HG03064 (cell line): ENCODE data around the gene TST.

ENCODE experiments used
- ATAC-seq: cut with Tn5 transposase; IDR thresholded peaks from one replicate; pipeline ENCODE4 v1.9.1; 2021; ENCODE audit warnings: low read depth; ENCODE audit not compliant: unreplicated experiment

TST gene

GRCh38 chr22:37054056-37054395, 34.8 kb upstream of the TST start:
- ATAC-seq = no peak

DNA sequence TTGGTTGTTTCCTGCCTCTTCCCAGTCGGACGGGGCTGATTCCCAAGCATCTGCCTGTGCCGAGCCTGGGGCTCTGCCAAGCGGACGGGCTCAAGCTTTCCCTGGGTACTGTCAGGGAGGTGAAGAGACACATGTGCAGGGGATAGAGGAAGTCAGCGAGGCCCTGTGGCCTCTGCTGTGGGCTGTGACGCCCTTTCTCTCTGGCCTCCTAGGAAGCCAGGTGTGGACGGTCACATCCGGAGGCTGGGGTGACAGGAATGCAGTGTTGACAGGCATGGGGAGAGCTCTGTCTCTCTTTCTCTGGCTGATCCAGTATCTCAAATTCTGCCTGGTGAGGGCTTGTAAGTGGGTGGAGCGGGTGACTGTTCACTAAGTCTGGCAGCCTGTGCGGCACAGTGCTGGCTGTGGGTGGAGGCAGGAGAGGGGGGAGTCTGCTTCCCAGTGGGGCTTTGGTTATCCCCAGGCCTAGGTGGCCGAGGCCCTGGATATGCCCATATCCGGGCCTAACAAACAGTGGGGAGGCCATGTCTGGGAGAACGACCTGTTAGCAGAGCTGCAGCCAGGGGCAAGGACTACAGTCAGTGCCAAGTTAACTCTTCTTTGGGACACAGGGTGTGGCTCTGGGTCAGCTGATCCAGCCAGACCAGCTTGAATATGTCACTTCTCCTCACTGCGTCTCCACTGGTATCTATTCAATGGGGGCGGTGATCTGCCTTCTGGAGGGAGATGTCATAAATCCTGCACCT, 34.2 kb upstream of the TST start:
- ATAC-seq = no peak

GRCh38 chr22:37052386-37053309, 33.4 kb upstream of the TST start:
- no peak for ATAC-seq

- no peak for ATAC-seq
Observed at GRCh38 chr22:37051391-37052385, 32.4 kb upstream of the TST start, which contains the start of gene KCTD17. TSS of gene KCTD17 (plus strand) at chr22:37051742. CDS start at chr22:37051761, 19 bp downstream.

- ATAC-seq = no peak
Observed at GRCh38 chr22:37050913-37051312, 31.7 kb upstream of the TST start.

- ATAC-seq = no peak
Observed at GRCh38 chr22:37049224-37049623, 30.0 kb upstream of the TST start.

DNA sequence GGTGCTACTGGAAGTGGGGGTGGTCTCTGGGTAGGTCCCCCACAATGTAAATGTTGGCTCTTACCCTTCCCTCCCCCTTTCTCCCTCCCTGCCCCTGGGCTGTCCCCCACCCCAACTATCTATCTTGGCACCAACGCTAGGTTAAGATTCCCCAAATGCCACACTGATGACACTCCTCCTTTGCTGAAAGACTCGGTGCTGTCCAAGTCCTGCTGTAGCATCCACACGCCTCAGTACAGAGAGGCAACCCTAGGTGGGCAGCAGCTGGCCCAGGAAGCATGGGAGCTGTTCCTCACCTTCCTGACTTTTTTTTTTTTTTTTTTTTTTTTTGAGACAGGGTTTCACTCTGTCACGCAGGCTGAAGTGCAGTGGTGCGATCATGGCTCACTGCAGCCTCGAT, 28.9 kb upstream of the TST start:
- ATAC-seq = no peak

DNA sequence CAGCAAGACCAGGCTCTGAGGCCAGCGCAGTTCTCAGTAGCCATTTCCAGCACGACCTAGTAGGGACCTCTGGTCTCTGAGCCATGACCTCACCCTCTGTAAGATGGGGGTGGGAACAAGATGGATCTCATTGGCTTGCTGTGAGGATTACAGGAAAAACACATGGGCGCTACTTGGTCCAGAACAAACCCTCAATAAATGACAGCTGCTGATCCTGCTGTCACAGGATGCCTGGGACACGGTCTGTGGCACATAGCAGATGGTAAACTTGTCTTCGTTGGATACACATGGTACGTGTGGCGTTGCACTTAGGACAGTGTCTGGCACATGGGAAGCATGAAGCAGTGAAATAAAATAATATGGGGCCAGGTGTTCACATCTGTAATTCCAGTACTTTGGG, 27.8 kb upstream of the TST start:
- ATAC-seq = no peak

- no peak for ATAC-seq
Observed at GRCh38 chr22:37046589-37046988, 27.3 kb upstream of the TST start.

DNA sequence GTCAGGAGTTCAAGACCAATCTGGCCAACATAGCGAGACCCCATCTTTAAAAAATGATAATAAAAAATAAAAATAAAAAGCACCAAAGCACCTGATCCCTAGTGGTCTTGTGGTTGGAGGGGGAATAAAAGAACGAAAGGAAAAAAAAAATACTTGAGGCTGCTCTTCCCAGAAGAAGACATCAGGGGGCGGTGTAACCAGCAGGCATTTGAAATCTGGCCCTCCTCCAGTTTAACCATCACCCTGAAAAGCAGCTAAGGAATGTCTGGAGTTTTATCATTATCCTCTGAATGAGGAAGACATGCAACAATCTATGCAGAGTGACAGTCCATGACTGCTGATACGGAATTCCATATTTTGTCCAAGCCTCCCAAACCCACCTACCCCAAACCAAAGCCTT, 26.7 kb upstream of the TST start:
- ATAC-seq = no peak

DNA sequence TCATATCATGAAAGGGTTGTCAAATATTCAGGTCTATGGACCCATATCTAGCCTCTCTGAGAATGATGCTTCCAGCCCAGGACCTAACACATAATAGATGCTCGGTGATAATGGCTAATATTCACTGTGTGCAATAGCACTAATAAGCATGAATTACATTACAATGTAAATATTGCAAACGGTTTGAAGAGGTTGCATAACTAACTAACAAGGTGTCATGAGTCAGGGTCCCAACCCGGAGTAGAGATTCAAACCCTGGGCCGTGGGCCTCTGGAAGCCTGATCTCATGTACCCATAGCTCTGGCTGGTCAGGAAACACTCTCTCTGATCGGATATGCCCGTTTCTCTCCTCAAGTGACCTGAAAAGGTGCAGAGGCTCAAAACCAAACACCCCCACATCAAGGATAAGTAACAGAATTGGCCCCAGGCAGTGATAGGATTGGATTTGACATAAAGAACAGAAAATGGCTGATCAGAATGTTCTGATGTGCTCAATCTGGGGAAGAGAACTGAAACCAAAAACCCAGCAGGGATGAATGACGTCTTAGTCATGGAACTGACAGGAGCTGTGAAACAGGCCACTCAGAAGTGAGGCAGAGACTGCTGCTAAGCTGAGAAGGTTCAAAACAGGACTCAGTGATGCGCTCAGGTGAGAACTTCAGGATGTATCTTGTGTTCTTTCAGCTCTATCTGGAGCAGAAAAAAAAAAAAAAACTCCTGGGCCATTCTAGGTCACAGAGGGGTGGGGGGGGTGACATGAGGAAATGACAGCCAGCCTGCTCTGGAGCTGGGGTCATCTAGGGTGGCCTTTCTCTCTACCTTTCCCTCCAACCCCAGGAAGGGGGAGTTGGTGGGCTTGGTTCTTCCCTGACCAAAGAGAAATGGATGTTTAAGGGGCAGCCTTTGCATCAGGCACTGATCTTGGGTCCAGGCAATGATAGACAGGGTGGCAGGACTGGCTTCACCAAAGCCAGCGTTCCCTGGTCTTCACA, 25.7 kb upstream of the TST start:
- ATAC-seq = no peak

GRCh38 chr22:37043828-37044538, 24.7 kb upstream of the TST start:
- no peak for ATAC-seq

DNA sequence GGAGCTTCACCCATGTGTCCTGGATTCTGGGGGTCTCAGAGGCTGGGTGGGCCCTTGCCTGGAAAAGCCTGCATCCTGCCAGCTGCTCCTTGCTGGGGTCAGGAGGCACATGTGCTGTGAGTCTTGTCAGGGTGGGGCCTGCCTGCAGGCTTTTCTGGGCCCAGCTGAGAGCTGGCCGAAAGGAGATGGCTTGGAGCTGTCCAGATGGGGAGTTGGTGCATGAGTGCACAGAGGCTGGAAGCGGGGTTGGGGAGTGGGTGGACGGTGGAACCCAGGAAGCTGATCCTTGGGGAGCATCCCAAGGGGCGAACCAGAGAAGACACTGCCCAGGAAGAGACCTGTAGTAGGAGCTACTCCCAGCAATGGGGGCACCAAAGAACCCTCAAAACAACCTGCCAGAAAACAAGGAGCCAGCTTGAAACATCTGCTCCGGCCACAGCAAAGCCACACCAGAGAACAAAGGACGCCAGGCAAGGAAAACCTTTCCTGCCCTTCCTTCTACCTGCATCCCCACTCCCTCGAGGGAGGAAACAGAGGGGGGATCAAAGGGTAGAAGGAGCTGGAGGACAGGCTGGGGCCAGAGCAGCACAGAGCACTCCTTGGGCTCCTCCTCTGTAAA, 24.1 kb upstream of the TST start:
- no peak for ATAC-seq

- ATAC-seq = no peak
Observed at GRCh38 chr22:37039466-37039865, 20.2 kb upstream of the TST start.

- no peak for ATAC-seq
Observed at GRCh38 chr22:37037669-37038068, 18.4 kb upstream of the TST start.

GRCh38 chr22:37036655-37037377, 17.6 kb upstream of the TST start:
- ATAC-seq = no peak

- ATAC-seq = no peak
Observed at GRCh38 chr22:37033605-37034430, 14.6 kb upstream of the TST start.
